Measurements from ENCODE around the gene EXOSC9.

EXOSC9 gene

GRCh38 chr4:121814756-121815155 lies 13.6 kb downstream of the EXOSC9 start:
- no peak overlapping the region for H3K4me3 ChIP-seq (ENCODE audit: low read depth, low read length, poor library complexity, severe bottlenecking)
- H3K9me3 ChIP-seq (ENCODE audit: low read length) = no peaks in the 10 kb centered on the region
- H2AFZ ChIP-seq (ENCODE audit: low read length) = no peak overlapping the region
- H3K27ac ChIP-seq (ENCODE audit: low read depth, low read length, poor library complexity, severe bottlenecking) = no peak overlapping the region
- H3K9ac ChIP-seq (ENCODE audit: low read length) = no peak overlapping the region
- H3K36me3 ChIP-seq (ENCODE audit: insufficient read depth, low read length) = peaks cover 93% of the 10 kb centered on the region
- H3F3A ChIP-seq (ENCODE audit: insufficient read depth, low read length) = no peaks in the 10 kb centered on the region; the same call in 1 of the 2 replicates
- no peaks in the 10 kb centered on the region; the same call in 1 of the 2 replicates for H4K20me1 ChIP-seq (ENCODE audit: insufficient read depth, low read length)
- H3K4me2 ChIP-seq (ENCODE audit: low read length) = no peak overlapping the region
- TF ChIP-seq EZH2 (IDR thresholded peaks at IDR 0.05; ENCODE audit: borderline replicate concordance, low read length) (no peak), CTCF (IDR thresholded peaks at IDR 0.05; ENCODE audit: low read length) (no peak)
- H3K4me1 ChIP-seq (ENCODE audit: insufficient read depth, low read length, severe bottlenecking) = no peaks in the 10 kb centered on the region
- no peaks in the 10 kb centered on the region for H3K9me2 ChIP-seq (ENCODE audit: low read depth, low read length)
- no peaks in the 10 kb centered on the region for H3K27me3 ChIP-seq (ENCODE audit: insufficient read depth, low read length)
- H3K79me2 ChIP-seq (ENCODE audit: insufficient read depth, low read length) = no peaks in the 10 kb centered on the region

- no peak overlapping the region for H3K4me2 ChIP-seq (ENCODE audit: low read length)
- H4K20me1 ChIP-seq (ENCODE audit: insufficient read depth, low read length) = no peaks in the 10 kb centered on the region; the same call in 1 of the 2 replicates
- H3K9ac ChIP-seq (ENCODE audit: low read length) = no peak overlapping the region
- H2AFZ ChIP-seq (ENCODE audit: low read length) = no peak overlapping the region
- H3K79me2 ChIP-seq (ENCODE audit: insufficient read depth, low read length) = peaks cover 12% of the 10 kb centered on the region
- TF ChIP-seq EZH2 (IDR thresholded peaks at IDR 0.05; ENCODE audit: borderline replicate concordance, low read length) (no peak), CTCF (IDR thresholded peaks at IDR 0.05; ENCODE audit: low read length) (no peak)
- peaks cover 94% of the 10 kb centered on the region for H3K36me3 ChIP-seq (ENCODE audit: insufficient read depth, low read length)
- H3K4me1 ChIP-seq (ENCODE audit: insufficient read depth, low read length, severe bottlenecking) = peaks cover 12% of the 10 kb centered on the region
- H3F3A ChIP-seq (ENCODE audit: insufficient read depth, low read length) = no peaks in the 10 kb centered on the region; the same call in 1 of the 2 replicates
- H3K9me3 ChIP-seq (ENCODE audit: low read length) = no peaks in the 10 kb centered on the region
- no peaks in the 10 kb centered on the region for H3K27me3 ChIP-seq (ENCODE audit: insufficient read depth, low read length)
- H3K9me2 ChIP-seq (ENCODE audit: low read depth, low read length) = no peaks in the 10 kb centered on the region
- H3K4me3 ChIP-seq (ENCODE audit: low read depth, low read length, poor library complexity, severe bottlenecking) = no peak overlapping the region
- H3K27ac ChIP-seq (ENCODE audit: low read depth, low read length, poor library complexity, severe bottlenecking) = no peak overlapping the region
Measured at GRCh38 chr4:121817006-121817405, 15.9 kb downstream of the EXOSC9 start.

GRCh38 chr4:121817701-121818100 lies 16.6 kb downstream of the EXOSC9 start:
- Histone ChIP-seq H3K4me2 (ENCODE audit: low read length) (no peak overlapping the region), H3K4me3 (ENCODE audit: low read depth, low read length, poor library complexity, severe bottlenecking) (no peak overlapping the region), H3K79me2 (ENCODE audit: insufficient read depth, low read length) (peaks cover 19% of the 10 kb centered on the region), H2AFZ (ENCODE audit: low read length) (no peak overlapping the region), H3K9ac (ENCODE audit: low read length) (no peak overlapping the region), H3F3A (ENCODE audit: insufficient read depth, low read length) (no peaks in the 10 kb centered on the region; the same call in 1 of the 2 replicates), H3K9me2 (ENCODE audit: low read depth, low read length) (no peaks in the 10 kb centered on the region), H3K27ac (ENCODE audit: low read depth, low read length, poor library complexity, severe bottlenecking) (no peak overlapping the region), H4K20me1 (ENCODE audit: insufficient read depth, low read length) (no peaks in the 10 kb centered on the region; the same call in 1 of the 2 replicates), H3K36me3 (ENCODE audit: insufficient read depth, low read length) (peaks cover 94% of the 10 kb centered on the region), H3K4me1 (ENCODE audit: insufficient read depth, low read length, severe bottlenecking) (peaks cover 19% of the 10 kb centered on the region), H3K27me3 (ENCODE audit: insufficient read depth, low read length) (no peaks in the 10 kb centered on the region), H3K9me3 (ENCODE audit: low read length) (no peaks in the 10 kb centered on the region)
- TF ChIP-seq EZH2 (IDR thresholded peaks at IDR 0.05; ENCODE audit: borderline replicate concordance, low read length) (no peak), CTCF (IDR thresholded peaks at IDR 0.05; ENCODE audit: low read length) (no peak)

Measured in OCI-LY1 (cell line).